ENCODE results near the gene FAM163A. TPM values are rescaled to one million over a fixed set of nuclear protein-coding genes. Genes with fewer than 3 reads are reported as not detected.

FAM163A gene
- total and polyA plus RNA-seq, 8 donors = 0.15 to 0.61 (median 0.25) TPM; not detected in 4

- Histone ChIP-seq H3K4me3 (no peak overlapping the region), H3K36me3 (no peaks in the 10 kb centered on the region), H3K9me3 (peaks cover 0 to 15% (median 3%) of the 10 kb centered on the region in 4 donors), H3K27me3 (peaks cover 13 to 81% (median 36%) of the 10 kb centered on the region in 3 donors), H3K4me1 (peaks cover 13 to 25% (median 21%) of the 10 kb centered on the region in 4 donors), H3K27ac (no peak overlapping the region)
- no peak for DNase-seq
- TF ChIP-seq POLR2AphosphoS5 (IDR thresholded peaks at IDR 0.05) (no peak), EP300 (IDR thresholded peaks at IDR 0.05) (no peak), POLR2A (IDR thresholded peaks at IDR 0.05) (no peak), CTCF (IDR thresholded peaks at IDR 0.05) (no peak)
- 75 to 87% (median 79%) methylated on average over 8 of the region's 8 CpGs for WGBS, 5 donors
- intact Hi-C loops (cut with DNase I; ENCODE audit: low total_unique reads) = no loop called here
These were observed 2.1 kb downstream of the FAM163A start for GRCh38 chr1:179745131-179745611.

GRCh38 chr1:179745743-179746142 is 2.7 kb downstream of the FAM163A start:
- TF ChIP-seq EP300 (IDR thresholded peaks at IDR 0.05) (no peak), CTCF (IDR thresholded peaks at IDR 0.05) (no peak), POLR2A (IDR thresholded peaks at IDR 0.05) (no peak), POLR2AphosphoS5 (IDR thresholded peaks at IDR 0.05) (no peak)
- Histone ChIP-seq H3K4me1 (peaks cover 13 to 25% (median 21%) of the 10 kb centered on the region in 4 donors), H3K4me3 (no peak overlapping the region), H3K9me3 (peaks cover 0 to 9% (median 3%) of the 10 kb centered on the region in 4 donors), H3K27ac (no peak overlapping the region), H3K36me3 (no peaks in the 10 kb centered on the region), H3K27me3 (peaks cover 13 to 75% (median 36%) of the 10 kb centered on the region in 3 donors)
- intact Hi-C loops (cut with DNase I; ENCODE audit: low total_unique reads) = no loop called here
- no peak for DNase-seq
- 58 to 70% (median 65%) methylated on average over 4 of the region's 4 CpGs for WGBS, 5 donors

GRCh38 chr1:179747611-179748010 is 4.5 kb downstream of the FAM163A start:
- Histone ChIP-seq H3K4me3 (no peak overlapping the region), H3K27ac (no peak overlapping the region), H3K27me3 (peaks cover 8 to 56% (median 28%) of the 10 kb centered on the region in 3 donors), H3K9me3 (peaks cover 0 to 7% (median 0%) of the 10 kb centered on the region in 4 donors), H3K4me1 (peaks cover 13 to 21% (median 19%) of the 10 kb centered on the region in 4 donors), H3K36me3 (no peaks in the 10 kb centered on the region)
- no peak for TF ChIP-seq POLR2A (IDR thresholded peaks at IDR 0.05)
- TF ChIP-seq CTCF (IDR thresholded peaks at IDR 0.05) = no peak
- no peak for TF ChIP-seq EP300 (IDR thresholded peaks at IDR 0.05)
- TF ChIP-seq POLR2AphosphoS5 (IDR thresholded peaks at IDR 0.05) = no peak
- intact Hi-C loops (cut with DNase I; ENCODE audit: low total_unique reads) = no loop called here
- 89 to 100% (median 91%) methylated on average over 2 of the region's 2 CpGs for WGBS, 5 donors
- no peak for DNase-seq

- Histone ChIP-seq H3K4me3 (no peak overlapping the region), H3K36me3 (no peaks in the 10 kb centered on the region), H3K27me3 (peaks cover 4 to 45% (median 16%) of the 10 kb centered on the region in 3 donors), H3K4me1 (peaks cover 4 to 13% (median 8%) of the 10 kb centered on the region in 4 donors), H3K9me3 (peaks cover 0 to 7% (median 0%) of the 10 kb centered on the region in 4 donors), H3K27ac (no peak overlapping the region)
- no peak for TF ChIP-seq EP300 (IDR thresholded peaks at IDR 0.05)
- TF ChIP-seq CTCF (IDR thresholded peaks at IDR 0.05) = no peak
- TF ChIP-seq POLR2A (IDR thresholded peaks at IDR 0.05) = no peak
- TF ChIP-seq POLR2AphosphoS5 (IDR thresholded peaks at IDR 0.05) = no peak
- 81 to 90% (median 83%) methylated on average over 4 of the region's 4 CpGs for WGBS, 5 donors
- DNase-seq = no peak
- intact Hi-C loops (cut with DNase I; ENCODE audit: low total_unique reads) = no loop called here
These were observed 5.7 kb downstream of the FAM163A start for GRCh38 chr1:179748772-179749171.
